ENCODE results near the gene CFTR.

CFTR gene

GRCh38 chr7:117610396-117610795, 130.6 kb downstream of the CFTR start:
- H3F3A ChIP-seq (ENCODE audit: insufficient read depth), result no peaks in the 10 kb centered on the region
- no peaks in the 10 kb centered on the region for H3K36me3 ChIP-seq (ENCODE audit: low read length)

GRCh38 chr7:117612637-117613036, 132.8 kb downstream of the CFTR start:
- H3K4me3 ChIP-seq (ENCODE audit: insufficient read depth, low read length, poor library complexity, severe bottlenecking), result no peak overlapping the region
- H2AFZ ChIP-seq (ENCODE audit: low read depth, low read length, severe bottlenecking), result no peak overlapping the region
- no peaks in the 10 kb centered on the region for H3F3A ChIP-seq (ENCODE audit: insufficient read depth)
- no peak overlapping the region for H3K4me2 ChIP-seq (ENCODE audit: low read depth, low read length, poor library complexity, severe bottlenecking)
- H4K20me1 ChIP-seq (ENCODE audit: low read depth, low read length), result no peaks in the 10 kb centered on the region
- no peak overlapping the region for H3K9ac ChIP-seq (ENCODE audit: low read length)
- TF ChIP-seq CTCF (IDR thresholded peaks at IDR 0.05; ENCODE audit: insufficient read depth, low read length, poor library complexity, severe bottlenecking) (no peak), EZH2phosphoT487 (conservative IDR thresholded peaks at IDR 0.05; ENCODE audit: low read length) (no peak)
- H3K79me2 ChIP-seq (ENCODE audit: insufficient read depth, low read length), result no peaks in the 10 kb centered on the region
- H3K9me3 ChIP-seq (ENCODE audit: insufficient read depth, low read length), result no peaks in the 10 kb centered on the region
- no peak overlapping the region for H3K27ac ChIP-seq (ENCODE audit: low read depth, low read length)
- H3K9me2 ChIP-seq (replicated peaks; ENCODE audit: insufficient read depth, low read length), result no peaks in the 10 kb centered on the region
- H3K27me3 ChIP-seq (ENCODE audit: low read length), result no peaks in the 10 kb centered on the region
- H3K36me3 ChIP-seq (ENCODE audit: low read length), result no peaks in the 10 kb centered on the region

More at GRCh38 chr7:117610396-117610795, 130.6 kb downstream of the CFTR start:
- no peak overlapping the region for H3K27ac ChIP-seq (ENCODE audit: low read depth, low read length)
- H3K9me3 ChIP-seq (ENCODE audit: insufficient read depth, low read length), result no peaks in the 10 kb centered on the region
- H3K27me3 ChIP-seq (ENCODE audit: low read length), result no peaks in the 10 kb centered on the region
- H2AFZ ChIP-seq (ENCODE audit: low read depth, low read length, severe bottlenecking), result no peak overlapping the region
- H3K9ac ChIP-seq (ENCODE audit: low read length), result no peak overlapping the region
- no peak overlapping the region for H3K4me3 ChIP-seq (ENCODE audit: insufficient read depth, low read length, poor library complexity, severe bottlenecking)
- no peaks in the 10 kb centered on the region for H3K79me2 ChIP-seq (ENCODE audit: insufficient read depth, low read length)
- H4K20me1 ChIP-seq (ENCODE audit: low read depth, low read length), result no peaks in the 10 kb centered on the region
- TF ChIP-seq EZH2phosphoT487 (conservative IDR thresholded peaks at IDR 0.05; ENCODE audit: low read length) (no peak), CTCF (IDR thresholded peaks at IDR 0.05; ENCODE audit: insufficient read depth, low read length, poor library complexity, severe bottlenecking) (no peak)
- no peak overlapping the region for H3K4me2 ChIP-seq (ENCODE audit: low read depth, low read length, poor library complexity, severe bottlenecking)
- H3K9me2 ChIP-seq (replicated peaks; ENCODE audit: insufficient read depth, low read length), result no peaks in the 10 kb centered on the region

- H3K36me3 ChIP-seq (ENCODE audit: low read length), result no peaks in the 10 kb centered on the region
- H3K4me2 ChIP-seq (ENCODE audit: low read depth, low read length, poor library complexity, severe bottlenecking), result no peak overlapping the region
- TF ChIP-seq CTCF (IDR thresholded peaks at IDR 0.05; ENCODE audit: insufficient read depth, low read length, poor library complexity, severe bottlenecking), result no peak
- no peak for TF ChIP-seq EZH2phosphoT487 (conservative IDR thresholded peaks at IDR 0.05; ENCODE audit: low read length)
- H3K9ac ChIP-seq (ENCODE audit: low read length), result no peak overlapping the region
- no peaks in the 10 kb centered on the region for H3F3A ChIP-seq (ENCODE audit: insufficient read depth)
- H3K9me2 ChIP-seq (replicated peaks; ENCODE audit: insufficient read depth, low read length), result no peaks in the 10 kb centered on the region
- H3K27me3 ChIP-seq (ENCODE audit: low read length), result no peaks in the 10 kb centered on the region
- no peak overlapping the region for H3K27ac ChIP-seq (ENCODE audit: low read depth, low read length)
- no peaks in the 10 kb centered on the region for H3K79me2 ChIP-seq (ENCODE audit: insufficient read depth, low read length)
- no peaks in the 10 kb centered on the region for H3K9me3 ChIP-seq (ENCODE audit: insufficient read depth, low read length)
- no peaks in the 10 kb centered on the region for H4K20me1 ChIP-seq (ENCODE audit: low read depth, low read length)
- no peak overlapping the region for H2AFZ ChIP-seq (ENCODE audit: low read depth, low read length, severe bottlenecking)
- H3K4me3 ChIP-seq (ENCODE audit: insufficient read depth, low read length, poor library complexity, severe bottlenecking), result no peak overlapping the region
Observed at GRCh38 chr7:117616694-117617093, 136.9 kb downstream of the CFTR start.
